Neutrophil (primary cell): ENCODE measurements around the gene AGL.
A peak's percentile ranks its signal among the peaks of the same experiment; 100 is the strongest.

Source experiments
- H3K27ac ChIP-seq: fragments of 200-600 bp; sonication (generic); 2 replicates; pipeline ENCODE4 v1.5.1; 2016; ENCODE audit warnings: mild to moderate bottlenecking, moderate library complexity
- H3K27me3 ChIP-seq: fragments of 200-600 bp; sonication (generic); 2 replicates; pipeline ENCODE4 v1.6.0; 2016; ENCODE audit warnings: mild to moderate bottlenecking
- H3K36me3 ChIP-seq: fragments of 200-600 bp; sonication (generic); 2 replicates; pipeline ENCODE4 v1.5.1; 2017
- H3K4me1 ChIP-seq, 2 experiments: fragments of 200-600 bp in 1 of 2; sonication (generic) in 1 of 2; 1 replicate in 1 of 2; 2 replicates in 1 of 2; pipeline versions ENCODE4 v1.5.1 to v1.6.1; 2013 to 2016; ENCODE audit warnings: low read depth in 1 of 2, low read length in 1 of 2, mild to moderate bottlenecking in 1 of 2, moderate library complexity in 1 of 2; ENCODE audit not compliant: control insufficient read depth in 1 of 2, insufficient read depth in 1 of 2
- H3K4me3 ChIP-seq, 2 experiments: fragments of 200-600 bp in 1 of 2; sonication (generic) in 1 of 2; 1 replicate in 1 of 2; 2 replicates in 1 of 2; pipeline ENCODE4 v1.5.1; 2013 to 2016; ENCODE audit warnings: low read depth in 1 of 2, low read length in 1 of 2, mild to moderate bottlenecking in 1 of 2, moderate library complexity in 1 of 2
- H3K9me3 ChIP-seq: fragments of 200-600 bp; sonication (generic); 2 replicates; pipeline ENCODE4 v1.5.1; 2016
- CTCF ChIP-seq: fragments of 200-600 bp; sonication (generic); IDR thresholded peaks from 2 replicates; pipeline ENCODE4 v1.5.1; 2016; ENCODE audit warnings: antibody characterized with exemption

AGL gene

GRCh38 chr1:99919220-99919619, 69.1 kb downstream of the AGL start:
- Histone ChIP-seq H3K36me3 (peaks cover 48% of the 10 kb centered on the region), H3K9me3 (no peaks in the 10 kb centered on the region), H3K4me1 (peaks cover 25 to 29% of the 10 kb centered on the region in 2 experiments), H3K4me3 (no peak overlapping the region), H3K27me3 (no peaks in the 10 kb centered on the region), H3K27ac (peak overlapping the region; percentile 65)
- TF ChIP-seq CTCF, result no peak

GRCh38 chr1:99934801-99935200, 84.6 kb downstream of the AGL start:
- Histone ChIP-seq H3K36me3 (no peaks in the 10 kb centered on the region), H3K9me3 (no peaks in the 10 kb centered on the region), H3K27ac (no peak overlapping the region), H3K4me1 (no peaks in the 10 kb centered on the region), H3K4me3 (no peak overlapping the region), H3K27me3 (no peaks in the 10 kb centered on the region)
- TF ChIP-seq CTCF, result no peak

- TF ChIP-seq CTCF, result no peak
- Histone ChIP-seq H3K27me3 (no peaks in the 10 kb centered on the region), H3K4me1 (no peaks in the 10 kb centered on the region), H3K27ac (no peak overlapping the region), H3K36me3 (no peaks in the 10 kb centered on the region), H3K9me3 (no peaks in the 10 kb centered on the region), H3K4me3 (no peak overlapping the region)
Measured at GRCh38 chr1:99935534-99935933, 85.4 kb downstream of the AGL start.

GRCh38 chr1:99936071-99936470, 85.9 kb downstream of the AGL start:
- H3K4me3 ChIP-seq, result no peak overlapping the region
- H3K4me1 ChIP-seq, result no peaks in the 10 kb centered on the region

GRCh38 chr1:99942723-99943122, 92.6 kb downstream of the AGL start:
- no peak overlapping the region for H3K27ac ChIP-seq
- H3K9me3 ChIP-seq, result no peaks in the 10 kb centered on the region
- H3K27me3 ChIP-seq, result no peaks in the 10 kb centered on the region
- no peaks in the 10 kb centered on the region for H3K36me3 ChIP-seq
- TF ChIP-seq CTCF, result no peak
- H3K4me3 ChIP-seq, result no peak overlapping the region
- H3K4me1 ChIP-seq, result no peaks in the 10 kb centered on the region

More at GRCh38 chr1:99936071-99936470, 85.9 kb downstream of the AGL start:
- H3K27me3 ChIP-seq, result no peaks in the 10 kb centered on the region
- H3K27ac ChIP-seq, result no peak overlapping the region
- no peaks in the 10 kb centered on the region for H3K9me3 ChIP-seq
- no peaks in the 10 kb centered on the region for H3K36me3 ChIP-seq
- TF ChIP-seq CTCF, result no peak

- H3K4me1 ChIP-seq, result no peaks in the 10 kb centered on the region
- H3K36me3 ChIP-seq, result no peaks in the 10 kb centered on the region
- no peak overlapping the region for H3K27ac ChIP-seq
- H3K4me3 ChIP-seq, result no peak overlapping the region
- no peaks in the 10 kb centered on the region for H3K27me3 ChIP-seq
- no peak for TF ChIP-seq CTCF
- H3K9me3 ChIP-seq, result no peaks in the 10 kb centered on the region
Measured at GRCh38 chr1:99943223-99943794, 93.1 kb downstream of the AGL start.
